ENCODE data around the gene NT5C1A. TPM values are rescaled to one million over a fixed set of nuclear protein-coding genes. Genes with fewer than 3 reads are reported as not detected.

The NT5C1A gene
- total RNA-seq (2014; rRNA removed; shearing (Covaris generic)): not detected in 2 replicates
- polyA plus RNA-seq (2014; cell fraction: nucleus; rRNA removed): not detected in 2 replicates

DNA sequence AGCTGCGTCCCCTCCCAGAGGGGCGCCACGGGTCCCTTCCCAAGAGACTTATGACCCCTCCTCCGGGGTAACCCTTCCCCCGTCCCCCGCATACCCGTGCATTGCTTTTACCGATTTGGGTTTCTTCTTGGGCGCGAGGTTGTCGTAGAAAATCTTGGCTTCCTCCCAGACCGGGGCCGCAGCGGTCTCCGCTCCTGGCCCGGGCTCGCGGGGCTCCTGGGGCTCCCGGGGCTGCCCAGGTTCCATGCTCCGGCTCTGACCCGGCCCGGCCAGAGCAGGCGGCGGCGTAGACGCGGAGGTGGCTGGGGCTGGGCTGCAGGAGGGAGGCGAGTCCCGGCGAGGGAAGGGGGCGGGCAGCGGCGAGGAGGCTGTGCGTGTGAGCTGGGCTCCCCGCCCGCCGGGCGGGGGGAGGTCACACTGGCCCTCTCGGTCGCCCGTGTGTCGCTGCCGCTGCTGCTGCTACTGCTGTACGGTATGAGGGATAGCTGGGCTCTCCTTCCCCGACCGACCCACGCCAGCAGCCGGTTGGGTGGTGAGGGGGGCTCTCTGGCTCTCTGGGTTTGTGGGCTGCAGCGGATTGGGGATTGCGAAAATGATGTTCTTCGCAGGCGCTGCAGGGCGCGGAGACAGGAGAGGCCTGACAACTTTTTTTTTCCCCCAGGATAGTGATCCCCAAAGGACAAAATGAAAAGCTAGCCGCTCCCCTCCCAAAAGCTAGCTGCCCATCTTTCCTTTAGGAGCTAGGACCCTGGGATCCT, at the start of gene NT5C1A:
TSS of gene NT5C1A (minus strand) at position 315 of the 758 bp plus-strand sequence. CDS start at position 246, 69 bp downstream.
- DNase-seq (ENCODE audit: extremely low read depth, low read depth): no peak

DNA sequence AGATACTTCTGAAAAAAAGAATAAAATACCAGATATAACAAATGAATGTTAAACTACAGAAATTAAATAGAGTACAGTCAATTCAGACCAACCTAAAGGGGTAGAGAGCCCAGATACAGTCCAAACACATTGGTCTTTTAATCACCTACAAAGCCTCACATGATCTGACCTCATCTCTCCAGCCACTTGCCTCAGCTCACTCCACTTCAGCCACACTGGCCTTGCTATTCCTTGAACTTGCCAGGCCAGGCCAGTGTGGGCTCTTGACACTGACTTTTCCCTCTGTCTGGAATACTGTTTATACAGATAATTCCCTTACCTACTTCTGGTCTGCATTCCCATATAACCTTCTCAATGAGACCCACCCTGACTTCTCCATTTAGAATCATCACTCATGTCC, 49.8 kb upstream of the NT5C1A start:
- no peak for DNase-seq (ENCODE audit: extremely low read depth, low read depth)

DNA sequence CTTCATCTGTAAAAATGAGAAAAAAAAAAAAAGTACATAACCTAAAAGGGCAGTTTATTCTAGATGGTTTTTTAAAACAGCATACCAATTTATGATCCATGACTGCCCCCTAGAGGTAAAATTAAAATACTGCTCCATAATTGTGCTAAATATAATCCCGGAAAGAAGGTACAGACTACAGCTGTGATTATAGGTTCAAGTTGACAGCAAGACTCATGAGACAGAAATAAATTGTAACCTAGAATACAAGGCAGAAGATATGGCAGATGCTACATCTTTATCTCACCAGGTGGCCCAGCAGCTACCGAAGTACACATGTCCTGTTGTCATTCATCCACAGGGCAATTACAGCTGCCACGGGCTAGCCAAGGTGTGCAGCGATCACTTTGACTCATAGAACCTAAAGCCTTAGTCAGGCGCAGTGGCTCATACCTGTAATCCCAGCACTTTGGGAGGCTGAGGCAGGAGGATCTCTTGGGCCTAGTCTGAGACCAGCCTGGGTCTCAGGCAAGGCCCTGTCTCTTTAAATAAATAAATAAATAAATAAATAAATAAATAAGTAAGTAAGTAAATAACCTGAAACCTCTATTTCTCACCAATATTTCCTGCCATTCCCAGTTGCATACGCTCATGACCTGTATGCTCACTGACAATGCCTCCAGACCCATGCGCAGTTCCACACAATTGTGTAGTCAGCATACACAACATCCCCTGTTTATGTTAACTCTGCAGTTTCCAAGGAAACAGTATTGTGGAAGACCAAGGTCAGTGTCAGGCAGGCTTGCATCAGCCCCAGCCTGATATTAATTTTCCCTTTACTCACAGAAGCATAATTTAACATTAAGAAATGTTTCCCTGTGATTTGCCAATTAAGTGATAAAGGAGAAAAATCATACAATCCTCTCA, 48.4 kb upstream of the NT5C1A start:
- peak; percentile 54 for DNase-seq (ENCODE audit: extremely low read depth, low read depth)

DNA sequence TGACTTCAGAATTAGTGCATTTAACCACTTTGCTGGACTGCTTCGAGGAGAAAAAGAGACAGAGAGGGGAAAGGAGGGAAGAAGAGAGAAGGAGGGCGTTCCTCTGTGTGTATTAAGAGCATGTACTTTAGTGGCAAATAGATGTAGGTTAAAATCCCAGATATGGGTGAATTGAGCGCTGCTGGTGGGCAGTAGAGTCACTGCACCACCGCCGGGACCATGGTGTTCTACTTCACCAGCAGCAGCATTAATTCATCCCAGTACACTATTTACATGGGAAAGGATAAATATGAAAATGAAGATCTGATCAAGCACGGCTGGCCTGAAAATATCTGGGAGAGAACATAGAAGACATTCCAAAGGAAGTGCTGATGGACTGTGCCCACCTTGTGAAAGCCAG, 45.9 kb upstream of the NT5C1A start:
- DNase-seq (ENCODE audit: extremely low read depth, low read depth): no peak

DNA sequence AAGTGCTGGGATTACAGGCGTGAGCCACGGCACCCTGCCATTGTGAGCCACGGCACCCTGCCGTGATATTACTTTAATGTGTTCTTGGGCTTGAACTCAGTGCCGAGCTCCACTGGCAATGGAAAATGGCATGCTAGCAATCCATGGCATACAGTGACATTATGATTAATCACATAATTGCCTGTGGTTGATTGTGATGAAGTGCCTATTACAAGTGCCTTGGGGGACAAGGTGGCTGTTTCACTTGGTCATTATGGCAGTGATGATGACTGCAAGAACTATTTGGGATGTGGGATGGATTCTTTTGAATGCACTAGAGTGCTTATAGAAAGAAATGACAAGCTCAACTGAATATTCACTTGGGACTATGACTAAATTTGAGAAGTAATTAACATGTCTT, 41.6 kb upstream of the NT5C1A start:
- no peak for DNase-seq (ENCODE audit: extremely low read depth, low read depth)

DNA sequence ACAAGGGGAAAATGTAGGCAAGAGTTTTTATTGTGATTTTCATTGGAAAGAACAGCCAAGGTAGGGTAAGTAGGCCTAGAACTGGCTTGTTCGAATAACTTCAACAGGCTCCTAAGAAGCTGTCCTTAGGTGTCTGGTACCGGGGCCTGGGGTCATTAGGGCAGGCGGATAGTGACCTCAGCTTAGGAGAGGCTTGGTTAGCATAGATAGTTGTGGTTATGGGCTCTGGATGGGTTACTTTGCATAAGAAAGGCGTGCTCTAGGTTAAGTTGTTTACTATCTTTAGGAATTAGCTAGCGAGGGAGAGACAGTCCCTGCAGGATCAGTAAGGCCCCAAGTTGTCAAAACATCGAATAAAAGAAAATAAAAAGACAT, 40.0 kb upstream of the NT5C1A start:
- no peak for DNase-seq (ENCODE audit: extremely low read depth, low read depth)

DNA sequence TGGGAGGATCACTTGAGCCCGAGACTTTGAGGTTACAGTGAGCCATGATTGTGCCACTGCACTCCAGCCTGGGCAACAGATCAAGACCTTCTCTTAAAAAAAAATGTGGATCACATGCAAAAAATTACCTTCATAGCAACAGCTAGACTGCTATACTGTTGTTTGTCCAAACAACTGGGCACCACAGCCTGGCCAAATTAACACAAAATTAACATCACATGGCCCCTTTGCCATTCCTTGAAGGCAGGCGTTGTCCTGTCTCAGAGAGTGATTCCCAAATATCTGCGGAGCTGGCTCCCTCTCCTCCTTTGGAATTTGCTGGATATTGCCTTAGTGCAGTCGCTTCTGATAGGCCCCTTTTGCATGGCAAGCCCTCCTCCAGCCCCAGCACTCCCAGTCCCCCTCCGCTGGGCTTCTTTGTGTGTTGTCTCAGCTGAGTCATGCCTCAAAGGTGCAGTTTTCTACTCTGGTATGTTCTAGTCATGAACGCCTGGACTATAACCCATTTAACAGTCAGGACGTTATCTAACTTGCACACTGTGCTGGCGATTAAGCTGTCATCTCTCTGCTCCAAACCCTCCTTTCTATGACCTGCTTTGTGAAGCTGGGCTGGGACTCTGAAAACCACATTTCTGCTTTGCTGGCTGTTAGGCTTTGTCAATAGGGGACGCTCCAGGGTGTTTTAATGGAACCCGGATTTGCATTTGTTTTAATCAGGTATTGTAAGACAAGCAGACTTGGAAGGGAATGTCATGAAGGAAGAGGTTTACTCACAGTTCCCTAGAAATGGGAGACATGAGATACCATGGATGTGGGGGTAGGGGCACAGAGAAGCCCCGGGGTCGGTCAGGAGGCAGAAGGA, 39.4 kb upstream of the NT5C1A start:
- no peak for DNase-seq (ENCODE audit: extremely low read depth, low read depth)

DNA sequence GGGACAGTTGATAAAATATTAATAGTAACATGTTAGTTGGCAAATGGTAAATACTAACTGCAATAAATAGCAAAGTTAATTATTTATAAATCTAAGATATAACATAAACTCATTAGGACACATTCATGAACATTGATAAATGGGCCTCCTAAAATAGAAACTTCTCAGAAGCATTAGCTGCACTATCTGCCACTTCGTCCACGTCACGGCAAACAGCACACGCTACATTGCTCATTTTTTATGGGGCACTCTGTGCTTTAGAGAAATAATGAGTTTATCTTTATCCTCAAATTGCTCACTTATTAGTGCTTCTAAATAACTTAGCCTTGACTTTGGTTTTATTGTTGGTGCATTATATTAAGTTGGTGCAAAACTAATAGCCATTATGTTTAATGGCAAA, 35.6 kb upstream of the NT5C1A start:
- DNase-seq (ENCODE audit: extremely low read depth, low read depth): no peak

DNA sequence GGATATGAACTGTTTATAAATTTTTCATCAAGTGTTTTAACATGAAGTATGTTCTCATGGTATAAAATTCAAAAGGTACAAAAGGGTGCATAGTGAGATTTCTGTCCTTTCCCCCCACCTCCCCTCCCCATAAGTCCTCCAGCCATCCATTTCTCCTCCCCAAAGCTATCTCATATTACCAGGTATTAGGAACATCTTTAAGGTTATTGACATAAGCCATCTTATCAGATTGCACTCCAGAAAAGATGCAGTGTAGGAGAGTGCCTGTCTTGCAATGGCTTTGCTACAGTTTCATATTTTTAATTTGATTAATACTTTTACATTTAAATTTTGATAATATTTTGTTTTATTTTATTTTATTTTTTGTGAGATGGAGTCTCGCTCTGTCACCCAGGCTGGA, 32.9 kb upstream of the NT5C1A start:
- no peak for DNase-seq (ENCODE audit: extremely low read depth, low read depth)

DNA sequence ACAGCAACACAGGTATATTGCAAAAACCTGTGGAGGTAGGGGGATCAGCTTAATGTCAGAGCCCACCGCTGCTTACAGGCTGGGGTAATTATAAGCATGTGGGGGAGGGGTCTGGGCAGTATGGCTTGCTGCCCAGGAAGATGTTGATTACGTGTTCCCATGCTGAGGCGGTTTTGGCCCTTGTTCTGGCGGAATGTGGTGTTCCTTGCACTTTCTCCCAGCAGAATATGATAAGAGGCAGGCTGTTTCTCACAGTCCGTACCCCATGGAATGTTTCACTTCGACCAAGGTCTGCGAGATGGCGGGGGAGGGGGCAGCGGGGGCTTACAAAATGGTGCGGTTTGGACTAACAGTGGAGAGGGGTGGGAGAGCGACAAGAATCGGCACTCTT, 29.1 kb upstream of the NT5C1A start:
- no peak for DNase-seq (ENCODE audit: extremely low read depth, low read depth)

DNA sequence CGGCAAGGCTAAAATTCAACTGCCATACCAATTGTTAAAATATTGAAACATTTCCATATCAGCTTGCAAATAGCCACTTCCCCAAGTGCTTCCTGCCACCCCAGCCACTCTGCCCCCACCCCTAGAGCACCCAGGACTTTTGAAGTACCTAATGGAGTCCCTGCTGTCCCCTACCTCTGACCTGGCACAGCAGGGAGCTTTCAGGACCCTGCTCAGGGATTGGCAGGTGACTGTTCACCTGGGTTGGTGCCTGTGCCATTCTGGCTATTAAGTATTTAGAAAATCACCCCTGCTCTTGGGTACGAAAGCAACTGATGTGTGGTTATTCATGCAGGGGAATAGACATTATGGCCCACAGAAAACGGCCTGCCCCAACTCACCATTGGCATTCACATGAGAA, 28.4 kb upstream of the NT5C1A start:
- DNase-seq (ENCODE audit: extremely low read depth, low read depth): no peak

DNA sequence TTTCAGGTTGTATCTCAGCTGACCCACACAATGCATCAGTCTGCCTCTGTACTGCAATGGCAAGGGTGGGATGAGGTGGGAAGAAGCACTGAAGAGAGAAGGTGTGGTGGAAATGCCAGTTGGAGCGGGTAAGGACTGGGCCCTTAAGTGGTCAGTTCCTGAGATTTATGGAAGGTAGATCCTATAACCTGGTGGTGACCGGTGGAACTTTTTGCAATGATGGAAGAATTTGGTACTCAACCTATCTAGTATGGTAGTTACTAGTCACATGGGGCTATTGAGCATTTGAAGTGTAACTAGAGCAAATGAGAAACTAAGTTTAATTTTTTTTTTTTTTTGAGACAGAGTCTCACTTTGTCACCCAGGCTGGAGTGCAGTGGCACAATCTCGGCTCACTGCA, 27.5 kb upstream of the NT5C1A start:
- no peak for DNase-seq (ENCODE audit: extremely low read depth, low read depth)

DNA sequence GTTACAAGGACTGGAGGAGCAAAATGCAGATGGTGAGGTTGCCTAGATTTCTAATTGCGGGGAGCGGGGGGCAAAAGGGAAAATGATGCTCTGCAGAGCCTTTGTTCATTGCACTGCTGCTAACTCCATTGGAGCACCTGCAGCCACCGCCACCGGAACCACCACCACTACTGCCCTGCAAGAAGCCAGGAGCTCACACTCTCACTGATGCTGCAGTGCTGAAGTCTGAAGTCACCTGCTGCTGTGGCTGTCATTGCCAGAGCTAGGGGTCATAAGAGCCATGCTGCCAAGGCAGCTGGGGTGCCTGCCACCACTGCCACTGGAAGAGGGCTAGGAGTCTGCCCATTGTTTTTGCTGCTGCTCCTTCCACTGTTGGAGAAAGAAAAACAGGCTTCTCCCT, 26.7 kb upstream of the NT5C1A start:
- no peak for DNase-seq (ENCODE audit: extremely low read depth, low read depth)

DNA sequence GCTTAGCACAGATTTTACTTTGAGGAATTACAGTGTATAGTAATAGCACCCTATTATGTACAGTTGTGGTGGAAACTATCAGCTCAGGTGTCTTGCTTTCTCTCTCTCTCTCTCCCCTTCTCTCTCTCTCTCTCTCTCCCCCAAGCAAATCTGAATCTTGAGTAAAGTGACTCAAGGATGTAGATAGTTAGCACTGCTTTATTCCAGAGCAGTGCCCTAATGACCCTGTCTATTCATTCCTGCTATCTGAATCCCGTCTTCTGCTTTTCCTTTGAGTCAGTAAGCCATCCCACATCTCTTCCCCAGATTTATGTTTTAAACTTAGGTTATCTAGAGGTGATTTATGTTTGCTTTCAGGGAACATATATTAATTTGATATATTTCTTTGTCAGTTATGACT, 24.5 kb upstream of the NT5C1A start:
- no peak for DNase-seq (ENCODE audit: extremely low read depth, low read depth)

DNA sequence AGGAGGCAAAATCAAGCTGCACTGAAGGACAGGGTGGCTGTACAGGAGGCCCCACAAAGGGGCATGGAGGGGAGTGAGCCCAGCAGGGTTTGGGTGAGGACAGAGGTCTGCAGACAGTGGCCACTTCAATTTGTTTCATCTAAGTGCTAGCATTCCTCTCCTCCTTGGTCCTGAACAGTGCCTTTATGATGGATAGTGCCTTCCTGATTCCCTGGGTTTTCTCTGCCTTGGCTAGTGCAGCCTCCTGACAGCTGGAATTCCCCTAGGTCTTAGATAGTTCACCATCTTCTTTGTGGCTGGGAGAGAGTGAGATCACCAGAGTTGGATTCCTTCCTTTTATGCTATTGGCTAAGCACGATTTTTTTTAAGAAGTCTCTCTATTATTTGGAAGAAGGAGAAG, 23.1 kb upstream of the NT5C1A start:
- DNase-seq (ENCODE audit: extremely low read depth, low read depth): no peak

DNA sequence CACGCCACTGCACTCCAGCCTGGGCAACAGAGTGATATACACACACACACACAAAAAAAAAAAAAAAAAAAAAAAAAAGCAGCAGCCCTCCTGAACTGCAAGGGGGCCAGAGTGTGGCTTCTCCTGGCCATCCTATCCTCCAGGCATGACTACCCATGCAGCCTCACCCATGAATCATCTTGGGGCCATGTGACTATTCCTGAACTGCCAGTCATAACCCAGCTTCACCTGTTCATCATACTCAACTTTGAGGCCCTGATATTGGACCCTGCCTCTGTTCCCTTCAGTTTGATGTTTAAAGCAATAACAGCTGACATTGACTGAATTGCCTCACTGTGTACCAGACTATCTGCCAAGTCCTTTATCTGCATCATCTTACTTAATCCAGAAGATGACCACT, 22.1 kb upstream of the NT5C1A start:
- no peak for DNase-seq (ENCODE audit: extremely low read depth, low read depth)

DNA sequence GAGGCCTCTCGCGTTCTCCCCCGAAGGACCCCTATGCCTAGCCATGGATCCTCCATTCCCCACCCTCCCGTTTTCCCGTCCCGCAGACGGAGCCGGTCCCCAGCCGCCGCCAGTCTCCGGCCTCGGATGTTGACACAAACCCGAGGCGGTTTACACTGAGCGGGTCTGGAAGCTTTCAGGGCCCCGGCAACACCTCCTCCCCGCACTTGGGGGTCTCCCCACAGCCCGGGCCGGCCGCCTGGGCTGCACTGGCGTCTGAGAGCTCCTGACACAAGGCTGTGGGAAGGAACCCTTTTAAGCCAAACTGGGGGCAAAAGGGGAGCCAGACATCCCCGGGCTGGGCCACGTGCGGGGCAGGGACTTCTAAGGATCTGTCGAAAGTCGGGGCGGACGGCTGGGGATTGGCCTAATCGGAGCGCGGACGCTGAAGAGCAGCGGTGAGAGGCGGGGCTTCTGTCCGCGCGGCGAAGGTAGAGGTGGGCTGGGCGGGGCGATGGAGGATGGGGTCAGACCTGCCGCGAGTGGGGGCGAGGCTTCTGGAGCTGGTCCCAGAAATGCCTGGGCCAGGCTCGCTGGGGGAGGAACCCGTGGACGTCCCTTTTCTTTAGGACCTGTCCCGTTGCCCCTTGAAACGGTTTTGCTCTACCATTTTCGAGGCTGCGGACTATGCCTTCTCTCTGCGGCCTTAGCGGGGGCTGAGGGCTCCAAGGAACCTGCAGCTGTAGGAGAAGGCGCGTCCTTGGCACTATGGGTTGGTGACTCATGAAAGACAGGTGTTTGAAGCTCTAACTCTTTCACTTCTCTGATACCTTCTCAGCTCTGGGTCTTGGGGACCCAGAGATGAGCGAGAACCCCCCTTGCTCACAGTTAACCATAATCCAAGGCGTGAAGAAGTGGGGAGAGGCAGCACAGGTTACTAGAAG, 20.5 kb upstream of the NT5C1A start:
- no peak for DNase-seq (ENCODE audit: extremely low read depth, low read depth)

DNA sequence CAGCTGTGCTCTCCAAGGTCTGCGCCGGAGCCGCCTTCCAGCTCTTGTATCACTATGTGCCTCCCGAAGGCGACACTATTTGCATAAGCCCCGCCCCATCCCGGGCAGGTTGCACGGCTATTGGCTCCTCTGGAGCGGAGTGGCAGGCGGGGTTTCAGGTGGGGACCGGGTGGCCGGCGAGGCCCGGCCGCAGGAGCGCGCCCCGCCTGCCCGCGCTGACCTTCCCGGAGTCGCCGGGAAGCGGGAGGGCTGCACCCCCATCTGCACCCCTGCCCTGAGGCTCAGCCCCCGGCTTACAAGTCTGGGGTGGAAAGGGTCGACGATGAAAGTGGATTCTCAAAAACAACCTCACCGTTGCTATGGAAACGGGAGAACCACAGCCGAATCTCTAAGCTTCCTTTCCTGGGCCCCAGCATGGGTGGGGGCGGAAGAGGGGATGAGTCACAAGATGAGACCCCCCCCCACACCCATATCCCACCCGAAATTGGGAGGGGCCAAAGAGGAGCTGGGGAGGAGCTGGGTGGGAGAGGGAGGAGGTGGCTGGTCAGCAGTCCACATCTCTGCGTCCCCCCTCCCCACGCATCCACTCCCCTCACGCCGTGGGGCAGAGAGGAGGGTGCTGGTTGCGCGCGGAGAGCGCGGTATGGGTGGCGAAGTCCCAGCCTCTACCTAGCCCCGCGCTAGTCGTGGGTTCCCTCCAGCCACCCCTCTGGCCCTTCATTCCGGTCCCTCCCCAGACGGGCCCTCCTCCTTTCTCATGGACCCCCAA, 19.7 kb upstream of the NT5C1A start, which contains the start of gene HPCAL4:
TSS of gene HPCAL4 (minus strand) at position 51 of the 769 bp plus-strand sequence. CDS start 6,830 bp downstream, outside the sequence.
- DNase-seq (ENCODE audit: extremely low read depth, low read depth): peak; percentile 84

DNA sequence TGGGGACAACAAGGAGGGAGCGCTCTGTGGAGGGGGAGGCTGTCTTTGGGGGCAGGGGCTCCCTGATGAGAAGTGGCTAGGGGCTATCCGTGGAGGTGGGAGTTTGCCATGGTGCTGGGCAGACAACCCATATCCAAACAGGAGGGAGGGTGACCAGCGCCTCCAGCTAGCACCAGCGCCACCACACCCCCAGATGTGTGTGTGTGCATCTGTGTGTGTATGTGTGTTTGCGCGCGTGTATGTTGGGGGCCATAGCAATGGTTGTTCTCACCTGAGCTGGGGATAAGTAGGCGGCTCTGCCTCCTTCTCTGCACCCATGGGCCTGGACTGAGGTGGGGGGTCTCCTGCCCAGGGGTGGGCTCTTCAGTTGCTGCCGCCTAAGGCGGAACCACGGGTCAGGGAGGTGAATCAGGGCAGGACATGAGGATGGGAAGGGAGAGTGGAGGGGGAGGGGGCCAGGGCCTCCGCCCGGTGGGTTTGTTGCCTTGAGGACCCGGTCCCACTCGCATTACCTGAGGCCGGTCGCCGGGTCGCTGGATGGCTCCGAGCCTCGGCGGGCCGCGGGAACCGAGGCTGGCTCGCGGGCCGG, 19.0 kb upstream of the NT5C1A start:
- no peak for DNase-seq (ENCODE audit: extremely low read depth, low read depth)
